CD4-positive, alpha-beta memory T cell (primary cell): ENCODE data around the gene ITGA3. TPM values are rescaled to one million over a fixed set of nuclear protein-coding genes. Genes with fewer than 3 reads are reported as not detected.

ENCODE experiments used
- CTCF ChIA-PET: fragments of 350-600 bp; sonication (Branson Sonifier 250); formaldehyde crosslinking; loops from one replicate; lab custom pipeline; 2021; ENCODE audit warnings: inconsistent platforms; ENCODE audit not compliant: partially characterized antibody; lab: Charles Lee
- POLR2A ChIA-PET: fragments of 350-600 bp; sonication (Branson Sonifier 250); formaldehyde crosslinking; loops from one replicate; lab custom pipeline; 2021; ENCODE audit not compliant: partially characterized antibody; lab: Charles Lee
- DNase-seq, 5 donors: peaks; one replicate each; pipeline versions ENCODE4 v3.0.0 to v3.0.0-alpha.2; 2020 to 2022; ENCODE audit warnings: mixed read lengths in 1 of 5
- H3K27ac ChIP-seq: one replicate; pipeline ENCODE4 v1.7.0; 2013; ENCODE audit warnings: low read depth, low read length
- H3K27me3 ChIP-seq: 2 replicates; pipeline ENCODE4 v1.7.0; 2013; ENCODE audit warnings: mild to moderate bottlenecking, low read length, moderate library complexity; ENCODE audit not compliant: insufficient read depth
- H3K36me3 ChIP-seq: 2 replicates; pipeline ENCODE4 v1.7.0; 2013; ENCODE audit warnings: mild to moderate bottlenecking, low read length, moderate library complexity; ENCODE audit not compliant: insufficient read depth
- H3K4me1 ChIP-seq: 2 replicates; pipeline ENCODE4 v1.7.0; 2013; ENCODE audit warnings: mild to moderate bottlenecking, low read length, moderate library complexity; ENCODE audit not compliant: insufficient read depth
- H3K4me3 ChIP-seq, 2 donors: one replicate each; pipeline ENCODE4 v1.7.0; 2013; ENCODE audit warnings: low read length in 2 of 2, mild to moderate bottlenecking in 1 of 2
- H3K9me3 ChIP-seq, 2 donors: one replicate each; pipeline ENCODE4 v1.7.0; 2013; ENCODE audit warnings: low read length in 2 of 2, control low read depth in 1 of 2; ENCODE audit not compliant: control insufficient read depth in 1 of 2
- H3K27ac Mint-ChIP-seq, 7 donors: one replicate each; pipeline ENCODE4 v1.8.0; 2020 to 2021; ENCODE audit warnings: mixed read lengths in 7 of 7, mild to moderate bottlenecking in 6 of 7, inconsistent platforms in 3 of 7, moderate library complexity in 3 of 7
- H3K27me3 Mint-ChIP-seq, 2 donors: one replicate each; pipeline ENCODE4 v1.8.0; 2020 to 2021; ENCODE audit warnings: mixed read lengths in 2 of 2
- H3K36me3 Mint-ChIP-seq, 2 donors: one replicate each; pipeline ENCODE4 v1.8.0; 2020 to 2021; ENCODE audit warnings: mixed read lengths in 2 of 2, inconsistent platforms in 1 of 2, mild to moderate bottlenecking in 1 of 2
- H3K4me1 Mint-ChIP-seq, 4 donors: one replicate each; pipeline ENCODE4 v1.8.0; 2020 to 2021; ENCODE audit warnings: mixed read lengths in 4 of 4, mild to moderate bottlenecking in 1 of 4
- H3K4me3 Mint-ChIP-seq, 8 donors: one replicate each; pipeline ENCODE4 v1.8.0; 2020 to 2021; ENCODE audit warnings: mixed read lengths in 8 of 8, mild to moderate bottlenecking in 7 of 8, moderate library complexity in 6 of 8, inconsistent platforms in 3 of 8
- H3K9me3 Mint-ChIP-seq, 8 donors: one replicate each; pipeline ENCODE4 v1.8.0; 2020 to 2021; ENCODE audit warnings: mixed read lengths in 8 of 8, mild to moderate bottlenecking in 5 of 8, inconsistent platforms in 3 of 8, moderate library complexity in 1 of 8
- intact Hi-C: fragments of 100-400 bp; cut with micrococcal nuclease; formaldehyde crosslinking; loops from one replicate; pipeline ENCODE4 v1.15.1; 2023
- polyA plus RNA-seq, 2 donors: library from polyadenylated mRNA; unstranded; fragments of 300-500 nt; fragmentation: Illumina TruSeq; gene quantifications; one replicate each; pipeline ENCODE4 v1.2.3, GENCODE V29; 2021
- total RNA-seq, 2 experiments: library from RNA; stranded (reverse); gene quantifications; one replicate each; pipeline ENCODE4 v1.2.3, GENCODE V29; 2021

ITGA3 gene
- total RNA-seq (10 to 100 TPM; 13.9 to 16.3 TPM), polyA plus RNA-seq (1 to 10 TPM; 1.6 to 4.8 TPM)

GRCh38 chr17:50055426-50056216, at the start of gene ITGA3:
Gene ITGA3, plus strand, starts transcription at chr17:50056110. Its CDS starts 330 bp downstream, at chr17:50056440.
- peak within 1 kb of the TSS; percentile 74 to 87 for H3K4me3 ChIP-seq
- DNase-seq = peak; percentile 46 to 77 (median 49)
- intact Hi-C loops = loop anchor here (1.0 to 2.0 kb wide), 2 partner anchors 28 to 39 kb away; partner anchors contain the start of gene PDK2
- no peaks in the 10 kb centered on the region for H3K9me3 ChIP-seq
- Mint-ChIP-seq H3K4me3 (peak within 1 kb of the TSS; percentile 91 to 99 (median 94)), H3K9me3 (no peaks in the 10 kb centered on the region), H3K27me3 (no peaks in the 10 kb centered on the region), H3K4me1 (peaks cover 13 to 50% (median 27%) of the 10 kb centered on the region in 4 donors), H3K36me3 (peaks cover 0 to 8% of the 10 kb centered on the region in 2 donors), H3K27ac (peak within 1 kb of the TSS; percentile 85 to 93 (median 88))
- H3K27me3 ChIP-seq = no peaks in the 10 kb centered on the region
- H3K27ac ChIP-seq = peak within 1 kb of the TSS; percentile 60
- POLR2A ChIA-PET = interaction anchor here (0.6 to 3.8 kb wide), 8 partner anchors 8 to 811 kb away, joined by 3 to 38 read pairs (median 4); partner anchors contain the start of gene PDK2
- CTCF ChIA-PET = interaction anchor here (0.8 to 5.8 kb wide), 9 partner anchors 10 to 57 kb away, joined by 3 to 27 read pairs (median 4); partner anchors contain the start of gene PDK2
- no peaks in the 10 kb centered on the region for H3K36me3 ChIP-seq
- H3K4me1 ChIP-seq = peaks cover 12% of the 10 kb centered on the region

- Mint-ChIP-seq H3K27ac (no peak overlapping the region), H3K4me1 (no peaks in the 10 kb centered on the region), H3K9me3 (peaks cover 0 to 49% (median 39%) of the 10 kb centered on the region in 8 donors), H3K36me3 (peaks cover 3 to 13% of the 10 kb centered on the region in 2 donors), H3K4me3 (no peak overlapping the region), H3K27me3 (peaks cover 29 to 43% of the 10 kb centered on the region in 2 donors)
- DNase-seq = no peak
- POLR2A ChIA-PET = no interaction called here
- CTCF ChIA-PET = interaction anchor here (2.3 kb wide), 1 partner anchor 12 kb away, joined by 14 read pairs; no protein-coding TSS in a partner anchor
- Histone ChIP-seq H3K9me3 (peaks cover 0 to 4% of the 10 kb centered on the region in 2 donors), H3K27me3 (no peaks in the 10 kb centered on the region), H3K4me3 (no peak overlapping the region), H3K4me1 (no peaks in the 10 kb centered on the region), H3K27ac (no peak overlapping the region), H3K36me3 (no peaks in the 10 kb centered on the region)
- intact Hi-C loops = no loop called here
Measured at GRCh38 chr17:50009282-50009681, 46.6 kb upstream of the ITGA3 start.

GRCh38 chr17:50013079-50013478, 42.8 kb upstream of the ITGA3 start:
- no peaks in the 10 kb centered on the region for H3K4me1 Mint-ChIP-seq
- DNase-seq = no peak
- intact Hi-C loops = no loop called here
- Histone ChIP-seq H3K27ac (no peak overlapping the region), H3K36me3 (no peaks in the 10 kb centered on the region), H3K4me1 (no peaks in the 10 kb centered on the region), H3K4me3 (no peak overlapping the region), H3K9me3 (peaks cover 0 to 4% of the 10 kb centered on the region in 2 donors), H3K27me3 (no peaks in the 10 kb centered on the region)
- H3K4me3 Mint-ChIP-seq = no peak overlapping the region
- peaks cover 0 to 58% (median 46%) of the 10 kb centered on the region in 8 donors for H3K9me3 Mint-ChIP-seq
- peaks cover 3 to 13% of the 10 kb centered on the region in 2 donors for H3K36me3 Mint-ChIP-seq
- POLR2A ChIA-PET = no interaction called here
- no peak overlapping the region for H3K27ac Mint-ChIP-seq
- CTCF ChIA-PET = no interaction called here
- peaks cover 31 to 38% of the 10 kb centered on the region in 2 donors for H3K27me3 Mint-ChIP-seq

- intact Hi-C loops = no loop called here
- no peaks in the 10 kb centered on the region for H3K4me1 ChIP-seq
- H3K27me3 ChIP-seq = peaks cover 3% of the 10 kb centered on the region
- Mint-ChIP-seq H3K27ac (no peak overlapping the region), H3K36me3 (peaks cover 0 to 13% of the 10 kb centered on the region in 2 donors), H3K4me3 (no peak overlapping the region), H3K9me3 (peaks cover 0 to 47% (median 36%) of the 10 kb centered on the region in 8 donors), H3K4me1 (no peaks in the 10 kb centered on the region), H3K27me3 (peaks cover 27 to 28% of the 10 kb centered on the region in 2 donors)
- DNase-seq = no peak
- ChIA-PET CTCF (interaction anchor here (1.4 to 1.8 kb wide), 3 partner anchors 17 to 78 kb away, joined by 4 to 5 read pairs (median 5); no protein-coding TSS in a partner anchor), POLR2A (no interaction called here)
- H3K36me3 ChIP-seq = no peaks in the 10 kb centered on the region
- no peak overlapping the region for H3K27ac ChIP-seq
- no peak overlapping the region for H3K4me3 ChIP-seq
- peaks cover 0 to 4% of the 10 kb centered on the region in 2 donors for H3K9me3 ChIP-seq
Measured at GRCh38 chr17:50014471-50015088, 41.3 kb upstream of the ITGA3 start.

- intact Hi-C loops = no loop called here
- no peak overlapping the region for H3K4me3 Mint-ChIP-seq
- Histone ChIP-seq H3K27ac (no peak overlapping the region), H3K36me3 (no peaks in the 10 kb centered on the region), H3K9me3 (peaks cover 0 to 4% of the 10 kb centered on the region in 2 donors), H3K4me3 (no peak overlapping the region), H3K27me3 (peaks cover 3% of the 10 kb centered on the region), H3K4me1 (no peaks in the 10 kb centered on the region)
- peaks cover 0 to 13% of the 10 kb centered on the region in 2 donors for H3K36me3 Mint-ChIP-seq
- CTCF ChIA-PET = interaction anchor here (1.4 to 1.8 kb wide), 3 partner anchors 17 to 78 kb away, joined by 4 to 5 read pairs (median 5); no protein-coding TSS in a partner anchor
- H3K9me3 Mint-ChIP-seq = peaks cover 0 to 43% (median 34%) of the 10 kb centered on the region in 8 donors
- POLR2A ChIA-PET = no interaction called here
- peaks cover 26% of the 10 kb centered on the region in 2 donors for H3K27me3 Mint-ChIP-seq
- H3K4me1 Mint-ChIP-seq = no peaks in the 10 kb centered on the region
- DNase-seq = no peak
- H3K27ac Mint-ChIP-seq = no peak overlapping the region
Measured at GRCh38 chr17:50015146-50015545, 40.8 kb upstream of the ITGA3 start.

GRCh38 chr17:50018909-50019308, 37.0 kb upstream of the ITGA3 start:
- peaks cover 3% of the 10 kb centered on the region for H3K27me3 ChIP-seq
- H3K36me3 ChIP-seq = no peaks in the 10 kb centered on the region
- Mint-ChIP-seq H3K36me3 (peaks cover 0 to 2% of the 10 kb centered on the region in 2 donors), H3K9me3 (peaks cover 0 to 12% (median 10%) of the 10 kb centered on the region in 8 donors), H3K27ac (no peak overlapping the region), H3K4me3 (no peak overlapping the region), H3K27me3 (peaks cover 13 to 19% of the 10 kb centered on the region in 2 donors), H3K4me1 (no peaks in the 10 kb centered on the region)
- ChIA-PET POLR2A (no interaction called here), CTCF (interaction anchor here (0.8 to 1.5 kb wide), 4 partner anchors 12 to 75 kb away, joined by 3 to 7 read pairs (median 4); no protein-coding TSS in a partner anchor)
- no peak overlapping the region for H3K4me3 ChIP-seq
- H3K27ac ChIP-seq = no peak overlapping the region
- DNase-seq = no peak
- intact Hi-C loops = no loop called here
- H3K9me3 ChIP-seq = no peaks in the 10 kb centered on the region
- no peaks in the 10 kb centered on the region for H3K4me1 ChIP-seq
